Prostate gland (tissue), 2 donors: ENCODE data around the gene CERKL. TPM values are rescaled to one million over a fixed set of nuclear protein-coding genes. Genes with fewer than 3 reads are reported as not detected.

Experiments
- DNase-seq: peaks from one replicate; pipeline ENCODE4 v3.0.0-alpha.2; 2019; ENCODE audit warnings: low spot score
- H3K27ac ChIP-seq, 2 donors: fragments of 200-600 bp; sonication (generic); 2 replicates each; pipeline ENCODE4 v1.5.1; 2017 to 2019
- H3K27me3 ChIP-seq: fragments of 200-600 bp; sonication (generic); replicated peaks from 2 replicates; pipeline ENCODE4 v1.5.1; 2019; ENCODE audit not compliant: insufficient read depth
- H3K36me3 ChIP-seq, 2 donors: fragments of 200-600 bp; sonication (generic); 1 replicate in 1 of 2; 2 replicates in 1 of 2; pipeline versions ENCODE4 v1.5.1 to v1.8.1; 2017 to 2019
- H3K4me1 ChIP-seq: fragments of 200-600 bp; sonication (generic); replicated peaks from 2 replicates; pipeline ENCODE4 v1.5.1; 2019
- H3K4me3 ChIP-seq, 2 donors: fragments of 200-600 bp; sonication (generic); 2 replicates each; pipeline ENCODE4 v1.5.1; 2017 to 2019
- H3K9me3 ChIP-seq: fragments of 200-600 bp; sonication (generic); 2 replicates; pipeline ENCODE4 v1.5.1; 2017
- CTCF ChIP-seq, 4 experiments: fragments of 200-600 bp in 2 of 4; fragments of 450-650 bp in 2 of 4; sonication (generic) in 2 of 4; IDR thresholded peaks; 1 replicate in 3 of 4; 2 replicates in 1 of 4; pipeline ENCODE4 v1.5.1; 2016 to 2019; ENCODE audit warnings: antibody characterized with exemption in 4 of 4, mild to moderate bottlenecking in 2 of 4, moderate library complexity in 2 of 4
- POLR2A ChIP-seq: fragments of 450-650 bp; IDR thresholded peaks from one replicate; pipeline ENCODE4 v1.6.1; 2016; ENCODE audit warnings: antibody characterized with exemption, mild to moderate bottlenecking
- POLR2AphosphoS5 ChIP-seq: sonication (generic); formaldehyde crosslinking; IDR thresholded peaks from one replicate; pipeline ENCODE4 v1.6.1; 2017; ENCODE audit warnings: antibody characterized with exemption
- WGBS: methylation state at CpG from one replicate; pipeline ENCODE4 v1.1.5; 2018; 5-methylcytosine and 5-hydroxymethylcytosine counted together
- intact Hi-C: fragments of 100-400 bp; cut with DNase I; formaldehyde crosslinking; loops from one replicate; pipeline ENCODE4 v1.14.2; 2022
- total RNA-seq, 2 donors: library from RNA; depleted of rRNA; stranded (reverse); fragments of >200 nt; gene quantifications; one replicate each; pipeline ENCODE4 v1.1.0, GENCODE V29; 2016

The CERKL gene
- total RNA-seq, 2 donors from 2014 or later, result 0.55 to 3.9 TPM

GRCh38 chr2:181642086-181642485 is 14.8 kb downstream of the CERKL start:
- Histone ChIP-seq H3K4me3 (no peak overlapping the region), H3K36me3 (no peaks in the 10 kb centered on the region), H3K27me3 (no peaks in the 10 kb centered on the region), H3K4me1 (no peaks in the 10 kb centered on the region), H3K27ac (no peak overlapping the region), H3K9me3 (no peaks in the 10 kb centered on the region)
- DNase-seq, result no peak
- TF ChIP-seq POLR2A, result no peak
- no peak for TF ChIP-seq POLR2AphosphoS5
- TF ChIP-seq CTCF (IDR thresholded peaks at IDR 0.05), result no peak
- intact Hi-C loops, result no loop called here
- WGBS, result 67% methylated on average over 4 of the region's 4 CpGs

- WGBS, result 32% methylated on average over 1 of the region's 1 CpG
- TF ChIP-seq POLR2AphosphoS5 (no peak), CTCF (IDR thresholded peaks at IDR 0.05) (no peak), POLR2A (no peak)
- intact Hi-C loops, result no loop called here
Measured at GRCh38 chr2:181639686-181640085, 17.2 kb downstream of the CERKL start.

GRCh38 chr2:181632733-181633401 is 24.0 kb downstream of the CERKL start:
- WGBS, result 93% methylated on average over 4 of the region's 4 CpGs
- no peaks in the 10 kb centered on the region for H3K36me3 ChIP-seq
- no peaks in the 10 kb centered on the region for H3K9me3 ChIP-seq
- H3K27ac ChIP-seq, result no peak overlapping the region
- H3K4me1 ChIP-seq, result no peaks in the 10 kb centered on the region
- no peak for TF ChIP-seq CTCF (IDR thresholded peaks at IDR 0.05)
- TF ChIP-seq POLR2A, result no peak
- TF ChIP-seq POLR2AphosphoS5, result no peak
- intact Hi-C loops, result no loop called here
- DNase-seq, result no peak
- H3K4me3 ChIP-seq, result no peak overlapping the region
- H3K27me3 ChIP-seq, result no peaks in the 10 kb centered on the region

More at GRCh38 chr2:181639686-181640085, 17.2 kb downstream of the CERKL start:
- Histone ChIP-seq H3K27me3 (no peaks in the 10 kb centered on the region), H3K36me3 (no peaks in the 10 kb centered on the region), H3K4me3 (no peak overlapping the region), H3K4me1 (no peaks in the 10 kb centered on the region), H3K27ac (no peak overlapping the region), H3K9me3 (no peaks in the 10 kb centered on the region)
- DNase-seq, result no peak

DNA sequence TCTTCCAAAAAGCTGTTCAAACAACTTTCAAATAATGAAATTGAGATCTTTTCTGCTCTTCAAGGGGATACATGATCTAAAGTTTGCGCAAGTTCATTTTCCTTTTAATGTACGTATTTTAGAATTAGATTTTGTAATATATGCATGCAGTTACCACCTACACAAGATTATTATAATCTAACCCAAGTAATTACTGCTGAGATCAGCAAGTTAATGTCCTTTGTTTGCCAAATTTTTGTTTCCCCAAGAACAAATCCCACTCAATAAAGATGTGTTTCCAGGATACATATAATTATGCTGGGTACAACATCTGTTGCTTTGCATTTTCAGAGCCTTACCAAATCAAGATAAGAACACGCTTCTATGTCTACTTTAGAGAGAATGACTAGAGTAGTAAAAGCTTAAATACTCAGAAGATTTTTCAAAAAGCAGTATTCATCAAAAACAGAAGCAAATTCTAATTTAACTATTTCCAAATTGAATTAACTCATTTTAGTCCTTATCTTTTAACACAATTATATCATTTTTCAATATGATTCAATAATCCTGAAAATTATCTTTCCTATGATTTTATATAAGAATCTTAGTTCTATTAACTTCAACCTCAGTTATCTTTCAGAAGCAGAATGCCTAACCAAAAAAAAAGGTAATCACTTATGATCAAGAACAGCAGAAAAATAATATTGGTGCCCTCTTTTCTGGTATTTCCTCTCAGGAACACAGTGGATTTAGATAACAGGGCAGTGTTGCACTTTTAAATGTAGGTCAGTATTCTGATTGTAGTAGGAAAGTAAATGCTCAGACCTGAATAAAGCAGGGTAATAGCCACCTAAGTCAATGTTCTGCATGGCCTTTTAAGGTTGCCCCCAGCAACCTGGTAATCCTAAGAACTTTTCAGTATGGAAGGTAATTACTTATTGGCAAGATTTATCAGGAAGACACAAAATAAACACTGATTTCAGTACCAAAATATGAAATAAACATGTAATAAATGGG is 28.0 kb downstream of the CERKL start:
- no peak overlapping the region for H3K4me3 ChIP-seq
- no peak overlapping the region for H3K27ac ChIP-seq
- TF ChIP-seq POLR2AphosphoS5 (no peak), CTCF (IDR thresholded peaks at IDR 0.05) (no peak), POLR2A (no peak)
- no peak for DNase-seq
- peaks cover 2% of the 10 kb centered on the region for H3K27me3 ChIP-seq
- 64% methylated on average over 3 of the region's 3 CpGs for WGBS
- no peaks in the 10 kb centered on the region for H3K4me1 ChIP-seq
- intact Hi-C loops, result no loop called here
- H3K36me3 ChIP-seq, result no peaks in the 10 kb centered on the region
- H3K9me3 ChIP-seq, result no peaks in the 10 kb centered on the region
